HG02588 (cell line): Measurements from ENCODE around the gene CYP3A4.
"Not testable (repeated sequence)": the region's sequence is repeated elsewhere in the genome, so short reads cannot be mapped to it uniquely, and the experiment has no call there.

Experiments
- ATAC-seq: cut with Tn5 transposase; IDR thresholded peaks from one replicate; pipeline ENCODE4 v1.9.1; 2021; ENCODE audit warnings: mild to moderate bottlenecking, moderate library complexity; ENCODE audit not compliant: unreplicated experiment

CYP3A4 gene

GRCh38 chr7:99762680-99763327, 21.2 kb downstream of the CYP3A4 start:
- ATAC-seq, result no peak

GRCh38 chr7:99755085-99755484, 28.9 kb downstream of the CYP3A4 start:
- no peak for ATAC-seq

GRCh38 chr7:99752356-99752755, 31.6 kb downstream of the CYP3A4 start:
- ATAC-seq, result no peak

- ATAC-seq, result not testable (repeated sequence)
Observed at GRCh38 chr7:99751322-99752052, 32.5 kb downstream of the CYP3A4 start.

- ATAC-seq, result no peak
Observed at GRCh38 chr7:99748846-99749579, 35.0 kb downstream of the CYP3A4 start.

GRCh38 chr7:99746915-99747314, 37.1 kb downstream of the CYP3A4 start:
- not testable (repeated sequence) for ATAC-seq

- not testable (repeated sequence) for ATAC-seq
Observed at GRCh38 chr7:99745395-99745794, 38.6 kb downstream of the CYP3A4 start.

- no peak for ATAC-seq
Observed at GRCh38 chr7:99742737-99743394, 41.1 kb downstream of the CYP3A4 start.

GRCh38 chr7:99741441-99741795, 42.6 kb downstream of the CYP3A4 start:
- no peak for ATAC-seq

GRCh38 chr7:99740573-99741440, 43.2 kb downstream of the CYP3A4 start:
- ATAC-seq, result no peak

- ATAC-seq, result no peak
Observed at GRCh38 chr7:99739699-99740572, 44.0 kb downstream of the CYP3A4 start.

- ATAC-seq, result no peak
Observed at GRCh38 chr7:99737726-99738125, 46.3 kb downstream of the CYP3A4 start.

- ATAC-seq, result not testable (repeated sequence)
Observed at GRCh38 chr7:99736667-99737066, 47.3 kb downstream of the CYP3A4 start.

- ATAC-seq, result no peak
Observed at GRCh38 chr7:99734987-99735386, 49.0 kb downstream of the CYP3A4 start, which contains the start of gene CYP3A7. CYP3A7 (minus strand) TSS chr7:99735196; CDS start chr7:99735093, 103 bp downstream.

- no peak for ATAC-seq
Observed at GRCh38 chr7:99733448-99733847, 50.5 kb downstream of the CYP3A4 start.

GRCh38 chr7:99733003-99733402, 51.0 kb downstream of the CYP3A4 start:
- ATAC-seq, result no peak

- ATAC-seq, result no peak
Observed at GRCh38 chr7:99731638-99732374, 52.2 kb downstream of the CYP3A4 start.

GRCh38 chr7:99730992-99731391, 53.0 kb downstream of the CYP3A4 start:
- no peak for ATAC-seq
